Brain microvascular endothelial cell (primary cell): ENCODE measurements around the gene CNTNAP2.

ENCODE experiments used
- DNase-seq: peaks from one replicate; pipeline ENCODE4 v3.0.0-alpha.2; 2020
- H3K27ac ChIP-seq: fragments of 250-450 bp; sonication (Bioruptor Pico); 2 replicates; pipeline ENCODE4 v1.5.1; 2020; ENCODE audit warnings: mild to moderate bottlenecking, moderate library complexity
- H3K27me3 ChIP-seq: fragments of 250-450 bp; sonication (Bioruptor Pico); replicated peaks from 2 replicates; pipeline ENCODE4 v1.5.1; 2020; ENCODE audit warnings: mild to moderate bottlenecking
- H3K36me3 ChIP-seq: fragments of 250-450 bp; sonication (Bioruptor Pico); replicated peaks from 2 replicates; pipeline ENCODE4 v1.5.1; 2020; ENCODE audit warnings: mild to moderate bottlenecking
- H3K4me3 ChIP-seq: 2 replicates; pipeline ENCODE4 v1.5.1; 2011; ENCODE audit warnings: low read depth, mild to moderate bottlenecking, control low read depth, low read length, moderate library complexity
- in situ Hi-C: cut with HindIII; loops from 2 replicates; pipeline ENCODE4 v1.10.0; 2017; ENCODE audit warnings: low sequenced_read_pairs, low pct_ligation_motif_present
- TF ChIP-seq, protein P1 (sequence below): IDR thresholded peaks from 2 replicates; pipeline ENCODE4 v1.5.1; 2011; ENCODE audit warnings: low read depth, mild to moderate bottlenecking, moderate library complexity, low read length, control low read depth, inconsistent platforms; ENCODE audit errors: missing control alignments

Gene CNTNAP2

DNA sequence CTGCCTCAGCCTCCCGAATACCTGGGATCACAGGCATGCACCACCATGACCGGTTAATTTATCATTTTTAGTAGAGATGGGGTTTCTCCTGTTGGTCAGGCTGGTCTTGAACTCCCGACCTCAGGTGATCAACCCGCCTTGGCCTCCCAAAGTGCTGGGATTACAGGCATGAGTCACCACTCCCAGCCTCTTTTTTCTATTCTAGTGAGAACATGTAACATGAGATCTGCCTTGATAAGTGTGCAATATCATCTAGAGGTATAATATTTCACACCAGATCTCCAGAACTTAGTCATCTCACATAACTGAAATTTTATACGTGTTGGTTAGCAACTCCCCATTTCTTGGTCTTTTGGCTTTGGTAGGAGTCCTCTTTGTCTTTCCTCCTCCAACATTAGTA is 656.9 kb downstream of the CNTNAP2 start:
- TF ChIP-seq, protein P1, sequence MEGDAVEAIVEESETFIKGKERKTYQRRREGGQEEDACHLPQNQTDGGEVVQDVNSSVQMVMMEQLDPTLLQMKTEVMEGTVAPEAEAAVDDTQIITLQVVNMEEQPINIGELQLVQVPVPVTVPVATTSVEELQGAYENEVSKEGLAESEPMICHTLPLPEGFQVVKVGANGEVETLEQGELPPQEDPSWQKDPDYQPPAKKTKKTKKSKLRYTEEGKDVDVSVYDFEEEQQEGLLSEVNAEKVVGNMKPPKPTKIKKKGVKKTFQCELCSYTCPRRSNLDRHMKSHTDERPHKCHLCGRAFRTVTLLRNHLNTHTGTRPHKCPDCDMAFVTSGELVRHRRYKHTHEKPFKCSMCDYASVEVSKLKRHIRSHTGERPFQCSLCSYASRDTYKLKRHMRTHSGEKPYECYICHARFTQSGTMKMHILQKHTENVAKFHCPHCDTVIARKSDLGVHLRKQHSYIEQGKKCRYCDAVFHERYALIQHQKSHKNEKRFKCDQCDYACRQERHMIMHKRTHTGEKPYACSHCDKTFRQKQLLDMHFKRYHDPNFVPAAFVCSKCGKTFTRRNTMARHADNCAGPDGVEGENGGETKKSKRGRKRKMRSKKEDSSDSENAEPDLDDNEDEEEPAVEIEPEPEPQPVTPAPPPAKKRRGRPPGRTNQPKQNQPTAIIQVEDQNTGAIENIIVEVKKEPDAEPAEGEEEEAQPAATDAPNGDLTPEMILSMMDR: no peak
- DNase-seq: peak; percentile 23
- Histone ChIP-seq H3K4me3 (no peak overlapping the region), H3K36me3 (no peaks in the 10 kb centered on the region), H3K27ac (no peak overlapping the region), H3K27me3 (no peaks in the 10 kb centered on the region)
- in situ Hi-C loops: no loop called here

GRCh38 chr7:146781352-146782116 is 664.9 kb downstream of the CNTNAP2 start:
- DNase-seq: no peak
- in situ Hi-C loops: no loop called here
- Histone ChIP-seq H3K36me3 (no peaks in the 10 kb centered on the region), H3K27me3 (no peaks in the 10 kb centered on the region), H3K27ac (no peak overlapping the region), H3K4me3 (no peak overlapping the region)
- TF ChIP-seq, protein P1: no peak

DNA sequence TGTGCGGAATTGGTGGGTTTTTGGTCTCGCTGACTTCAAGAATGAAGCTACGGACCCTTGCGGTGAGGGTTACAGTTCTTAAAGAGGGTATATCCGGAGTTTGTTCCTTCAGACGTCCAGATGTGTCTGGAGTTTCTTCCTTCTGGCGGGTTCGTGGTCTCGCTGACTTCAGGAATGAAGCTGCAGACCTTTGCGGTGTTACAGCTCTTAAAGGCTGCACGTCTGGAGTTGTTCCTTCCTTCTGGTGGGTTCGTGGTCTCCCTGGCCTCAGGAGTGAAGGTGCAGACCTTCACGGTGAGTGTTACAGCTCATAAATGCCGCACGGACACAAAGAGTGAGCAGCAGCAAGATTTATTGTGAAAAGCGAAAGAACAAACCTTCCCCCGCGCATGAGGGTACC is 670.7 kb downstream of the CNTNAP2 start:
- H3K27ac ChIP-seq: no peak overlapping the region
- in situ Hi-C loops: no loop called here
- TF ChIP-seq, protein P1: no peak
- no peak overlapping the region for H3K4me3 ChIP-seq
- H3K36me3 ChIP-seq: no peaks in the 10 kb centered on the region
- no peaks in the 10 kb centered on the region for H3K27me3 ChIP-seq
- no peak for DNase-seq

- in situ Hi-C loops: no loop called here
- DNase-seq: no peak
- H3K36me3 ChIP-seq: no peaks in the 10 kb centered on the region
- H3K27me3 ChIP-seq: no peaks in the 10 kb centered on the region
- no peak overlapping the region for H3K4me3 ChIP-seq
- no peak overlapping the region for H3K27ac ChIP-seq
- TF ChIP-seq, protein P1: no peak
Observed at GRCh38 chr7:146788008-146788407, 671.4 kb downstream of the CNTNAP2 start.

DNA sequence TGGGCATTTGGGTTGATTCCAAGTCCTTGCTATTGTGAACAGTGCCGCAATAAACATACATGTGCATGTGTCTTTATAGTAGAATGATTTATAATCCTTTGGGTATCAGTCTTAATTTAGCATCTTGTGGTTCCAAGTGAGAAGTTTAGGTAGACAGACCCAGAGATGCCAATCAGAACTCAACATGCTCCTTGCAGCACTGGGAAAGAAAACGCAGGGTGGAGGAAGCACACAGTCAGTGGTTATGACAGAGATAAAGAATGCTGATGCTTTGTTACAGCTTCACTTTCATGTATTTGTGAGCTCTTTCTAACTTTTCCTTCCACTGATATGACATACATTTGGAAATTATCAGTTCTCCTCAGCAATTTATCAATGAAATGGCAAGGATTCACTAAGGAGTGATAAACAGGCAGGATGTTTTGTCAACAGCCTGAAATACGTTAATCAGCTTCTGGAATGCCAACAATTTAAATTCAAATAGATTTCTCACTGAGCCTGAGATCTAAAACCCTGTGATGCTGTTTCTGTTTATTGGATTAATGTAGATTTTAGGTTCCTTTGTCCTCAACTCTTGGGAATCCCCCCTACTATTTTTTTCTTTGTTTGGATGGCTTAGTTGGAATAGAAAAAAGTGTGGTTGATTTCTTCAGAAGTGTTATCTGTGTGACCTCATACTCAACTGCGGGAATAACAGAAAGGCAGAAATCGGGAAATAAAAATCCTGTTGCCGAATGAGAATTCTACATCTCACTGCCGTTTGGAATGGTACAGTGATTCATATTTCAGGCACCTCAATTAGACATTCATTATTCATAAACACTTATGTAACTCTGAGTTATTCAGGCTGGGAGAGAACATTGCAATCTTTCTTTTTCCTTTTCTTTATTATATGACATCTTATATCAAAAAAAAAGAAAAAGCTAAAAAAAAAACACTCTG is 675.0 kb downstream of the CNTNAP2 start:
- no peak overlapping the region for H3K27ac ChIP-seq
- in situ Hi-C loops: no loop called here
- DNase-seq: no peak
- TF ChIP-seq, protein P1: no peak
- no peaks in the 10 kb centered on the region for H3K27me3 ChIP-seq
- no peak overlapping the region for H3K4me3 ChIP-seq
- no peaks in the 10 kb centered on the region for H3K36me3 ChIP-seq
